Activated CD8-positive, alpha-beta memory T cell treated with anti-CD3 and anti-CD28 coated beads, Interleukin-2, amount 50 U/mL, for 48 hours (primary cell): ENCODE data around the gene CORO1A.
"Not testable (repeated sequence)": the region's sequence is repeated elsewhere in the genome, so short reads cannot be mapped to it uniquely, and the experiment has no call there.

ENCODE experiments used
- DNase-seq: peaks from one replicate; pipeline ENCODE4 v3.0.0-alpha.2; 2020

CORO1A gene

GRCh38 chr16:30206252-30206651, 22.9 kb downstream of the CORO1A start:
- not testable (repeated sequence) for DNase-seq

DNA sequence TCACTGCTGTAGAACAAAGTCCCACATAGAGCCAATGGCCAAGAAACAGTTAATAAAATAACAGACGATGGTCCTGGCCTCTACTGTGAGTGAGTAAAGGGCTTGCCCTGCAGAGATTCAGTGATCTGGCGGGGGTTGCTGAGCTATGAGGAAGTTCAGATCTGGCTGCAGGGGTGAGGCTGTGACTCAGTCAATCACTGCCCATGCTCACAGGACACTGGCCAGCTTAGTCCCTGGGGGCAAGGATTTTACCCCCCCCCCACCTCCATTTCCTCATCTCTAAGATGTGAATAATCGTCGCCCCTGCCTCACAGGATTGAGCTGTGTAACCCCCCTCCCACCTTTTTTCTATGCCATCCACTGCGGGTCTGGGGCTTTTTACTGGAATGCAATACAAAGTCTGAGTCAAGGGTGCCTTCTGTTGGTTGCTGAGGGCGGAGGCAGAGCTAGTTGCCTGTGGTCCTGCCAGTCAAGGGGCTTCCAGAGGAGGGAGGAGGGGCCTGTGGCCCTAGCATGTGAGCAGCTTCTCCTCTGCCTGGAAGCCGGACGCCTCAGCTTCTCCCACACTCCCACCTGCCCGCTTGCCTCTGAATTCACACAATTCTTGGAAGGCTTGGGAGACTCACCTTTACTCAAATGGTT, 23.8 kb downstream of the CORO1A start:
- peak; percentile 42 for DNase-seq

DNA sequence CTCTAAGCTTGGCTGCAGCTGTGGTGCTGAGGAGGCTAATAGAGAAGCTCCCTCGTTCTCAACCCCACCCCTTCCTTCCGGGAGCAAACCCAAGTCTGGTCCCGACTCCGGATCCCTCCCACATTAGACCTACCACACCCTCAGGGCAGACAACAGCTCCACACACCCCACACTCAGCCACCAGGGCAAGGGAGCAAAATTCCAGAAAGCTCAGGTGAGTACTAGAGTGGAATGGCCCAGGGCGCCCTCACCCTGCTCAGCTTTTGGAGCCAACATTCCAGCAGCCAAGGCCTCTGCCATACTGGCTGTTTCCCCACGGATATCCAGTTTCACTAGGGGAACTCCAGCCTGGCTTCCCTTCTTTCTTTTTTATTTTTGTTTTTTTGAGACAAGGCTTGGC, 25.6 kb downstream of the CORO1A start:
- DNase-seq, result not testable (repeated sequence)

DNA sequence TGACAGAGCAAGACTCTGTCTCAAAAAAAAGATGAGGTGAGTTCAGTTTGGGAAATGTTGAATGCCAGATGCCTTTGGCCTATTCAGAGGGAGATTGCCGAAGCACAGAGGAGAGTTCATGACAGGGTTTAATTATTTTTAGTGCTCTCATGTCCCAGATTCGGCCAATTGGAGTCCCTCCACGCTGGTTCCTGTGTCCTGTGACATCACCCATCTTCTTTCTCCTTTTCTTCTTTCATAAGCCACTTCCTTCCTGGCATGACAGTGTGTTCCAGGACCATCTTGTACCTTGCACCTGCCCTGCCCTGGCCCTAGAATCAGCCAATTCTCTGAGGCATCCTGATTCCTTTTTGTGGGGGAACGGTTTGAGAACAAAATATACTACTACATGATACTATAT, 28.0 kb downstream of the CORO1A start:
- not testable (repeated sequence) for DNase-seq

DNA sequence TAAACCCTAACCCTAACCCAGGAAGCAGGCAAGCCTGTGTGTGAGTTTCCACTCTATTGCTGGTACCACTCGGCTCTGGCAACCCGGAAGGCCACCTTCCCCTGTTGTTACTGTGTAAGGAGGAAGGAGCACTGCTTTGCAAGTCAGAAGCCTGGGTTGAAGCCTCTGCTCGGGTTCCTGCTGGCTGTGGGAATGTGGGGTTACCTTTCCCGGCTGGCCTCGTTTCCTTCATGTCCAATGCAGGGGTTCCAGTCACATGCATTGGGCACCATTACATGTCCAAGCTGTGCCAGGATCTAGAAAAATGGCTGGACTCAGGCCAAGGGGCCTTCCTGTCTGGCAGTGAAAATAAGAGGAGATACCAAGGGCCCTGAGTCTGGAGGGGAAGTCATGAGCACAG, 33.7 kb downstream of the CORO1A start:
- DNase-seq, result peak; percentile 44
